Thyroid gland (tissue), 4 donors: ENCODE data around the gene POLR3E. TPM values are rescaled to one million over a fixed set of nuclear protein-coding genes. Genes with fewer than 3 reads are reported as not detected.
"Not testable (repeated sequence)": the region's sequence is repeated elsewhere in the genome, so short reads cannot be mapped to it uniquely, and the experiment has no call there.

ENCODE experiments used
- DNase-seq, 2 donors: peaks; one replicate each; pipeline ENCODE4 v3.0.0-alpha.2; 2019
- H3K27ac ChIP-seq, 3 donors: fragments of 200-600 bp; sonication (generic); 1 replicate in 2 of 3; 2 replicates in 1 of 3; pipeline ENCODE4 v1.5.1; 2016 to 2019; ENCODE audit warnings: mild to moderate bottlenecking in 1 of 3, moderate library complexity in 1 of 3
- H3K27me3 ChIP-seq: fragments of 200-600 bp; sonication (generic); one replicate; pipeline ENCODE4 v1.5.1; 2019
- H3K36me3 ChIP-seq, 2 donors: fragments of 200-600 bp; sonication (generic); one replicate each; pipeline ENCODE4 v1.5.1; 2016 to 2019
- H3K4me1 ChIP-seq, 2 donors: fragments of 200-600 bp; sonication (generic); one replicate each; pipeline ENCODE4 v1.5.1; 2017 to 2019
- H3K4me3 ChIP-seq, 3 donors: fragments of 200-600 bp; sonication (generic); replicated peaks in 1 of 3; 1 replicate in 2 of 3; 2 replicates in 1 of 3; pipeline ENCODE4 v1.5.1; 2016; ENCODE audit warnings: mild to moderate bottlenecking in 1 of 3
- H3K9me3 ChIP-seq: fragments of 200-600 bp; sonication (generic); one replicate; pipeline ENCODE4 v1.5.1; 2017
- CTCF ChIP-seq, 6 experiments: fragments of 200-600 bp in 3 of 6; fragments of 450-650 bp in 3 of 6; sonication (generic) in 3 of 6; IDR thresholded peaks; one replicate each; pipeline ENCODE4 v1.5.1; 2016 to 2019; ENCODE audit warnings: antibody characterized with exemption in 6 of 6, mild to moderate bottlenecking in 2 of 6, inconsistent platforms in 1 of 6, moderate library complexity in 1 of 6
- POLR2A ChIP-seq, 2 donors: fragments of 450-650 bp; IDR thresholded peaks; one replicate each; pipeline ENCODE4 v1.6.1; 2017; ENCODE audit warnings: antibody characterized with exemption in 2 of 2, mild to moderate bottlenecking in 2 of 2, moderate library complexity in 1 of 2
- WGBS, 2 donors: methylation state at CpG; one replicate each; pipeline ENCODE4 v1.1.5; 2017; 5-methylcytosine and 5-hydroxymethylcytosine counted together
- intact Hi-C: fragments of 100-400 bp; cut with DNase I; formaldehyde crosslinking; loops from one replicate; pipeline ENCODE4 v1.15.1; 2023
- total RNA-seq, 4 donors: library from RNA; depleted of rRNA; stranded (reverse); fragments of >200 nt; gene quantifications; one replicate each; pipeline ENCODE4 v1.2.3, GENCODE V29; 2016

POLR3E gene
- total RNA-seq, 4 donors from 2014 or later, result 66.7 to 115 (median 82.8) TPM

GRCh38 chr16:22360963-22361659 lies 63.9 kb downstream of the POLR3E start:
- intact Hi-C loops, result no loop called here
- no peak for DNase-seq

GRCh38 chr16:22364241-22364640 lies 67.0 kb downstream of the POLR3E start:
- no peak for DNase-seq
- peak overlapping the region; percentile 53 to 62 (median 53) for H3K27ac ChIP-seq
- H3K9me3 ChIP-seq, result no peaks in the 10 kb centered on the region
- no peaks in the 10 kb centered on the region for H3K27me3 ChIP-seq
- no peak overlapping the region for H3K4me3 ChIP-seq
- intact Hi-C loops, result no loop called here
- H3K36me3 ChIP-seq, result peaks cover 16 to 24% of the 10 kb centered on the region in 2 donors
- TF ChIP-seq POLR2A (IDR thresholded peaks at IDR 0.05) (no peak), CTCF (IDR thresholded peaks at IDR 0.05) (no peak)
- WGBS, 2 donors, result 93 to 99% methylated on average over 2 of the region's 2 CpGs
- H3K4me1 ChIP-seq, result peaks cover 34 to 51% of the 10 kb centered on the region in 2 donors

More at GRCh38 chr16:22360963-22361659, 63.9 kb downstream of the POLR3E start:
- H3K27me3 ChIP-seq, result no peaks in the 10 kb centered on the region
- H3K4me1 ChIP-seq, result peaks cover 22 to 39% of the 10 kb centered on the region in 2 donors
- no peak for TF ChIP-seq CTCF (IDR thresholded peaks at IDR 0.05)
- TF ChIP-seq POLR2A (IDR thresholded peaks at IDR 0.05), result no peak
- 83 to 86% methylated on average over 8 of the region's 8 CpGs for WGBS, 2 donors
- H3K36me3 ChIP-seq, result peaks cover 16 to 24% of the 10 kb centered on the region in 2 donors
- H3K27ac ChIP-seq, result peak overlapping the region in 2 of 3 donors; percentile 24 to 37
- no peaks in the 10 kb centered on the region for H3K9me3 ChIP-seq
- no peak overlapping the region for H3K4me3 ChIP-seq

- WGBS, 2 donors, result 96 to 100% methylated on average over 2 of the region's 2 CpGs
- TF ChIP-seq POLR2A (IDR thresholded peaks at IDR 0.05), result no peak
- Histone ChIP-seq H3K27me3 (no peaks in the 10 kb centered on the region), H3K36me3 (peaks cover 16 to 24% of the 10 kb centered on the region in 2 donors), H3K27ac (peak overlapping the region; percentile 71 to 91 (median 81)), H3K4me1 (peaks cover 50 to 73% of the 10 kb centered on the region in 2 donors), H3K4me3 (no peak overlapping the region), H3K9me3 (no peaks in the 10 kb centered on the region)
- intact Hi-C loops, result no loop called here
- DNase-seq, result peak; percentile 56
These were observed 69.2 kb downstream of the POLR3E start for GRCh38 chr16:22366371-22366770.

DNA sequence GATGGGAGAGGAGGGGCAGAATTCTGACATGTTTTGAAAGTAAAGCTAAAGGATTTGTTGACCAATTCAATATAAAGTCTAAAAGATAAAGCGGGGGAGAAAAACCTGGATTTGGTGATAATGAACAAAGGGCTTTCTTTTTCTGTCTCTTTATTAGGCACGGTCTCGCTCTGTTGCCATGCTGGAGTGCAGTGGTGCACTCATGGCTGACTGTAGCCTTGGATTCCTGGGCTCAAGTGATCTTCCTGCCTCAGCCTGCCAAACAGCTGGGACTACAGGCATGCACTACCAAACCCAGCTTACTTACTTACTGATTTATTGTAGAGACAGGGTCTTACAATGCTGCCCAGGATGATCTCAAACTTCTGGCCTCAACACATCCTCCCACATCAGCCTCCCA lies 69.7 kb downstream of the POLR3E start:
- no peaks in the 10 kb centered on the region for H3K27me3 ChIP-seq
- no peaks in the 10 kb centered on the region for H3K9me3 ChIP-seq
- 30 to 46% methylated on average over 3 of the region's 3 CpGs for WGBS, 2 donors
- no peak for TF ChIP-seq CTCF (IDR thresholded peaks at IDR 0.05)
- peak in 1 of 2 donors; percentile 36 for TF ChIP-seq POLR2A (IDR thresholded peaks at IDR 0.05)
- H3K36me3 ChIP-seq, result peaks cover 16 to 24% of the 10 kb centered on the region in 2 donors
- peaks cover 54 to 78% of the 10 kb centered on the region in 2 donors for H3K4me1 ChIP-seq
- H3K27ac ChIP-seq, result peak overlapping the region; percentile 80 to 91 (median 81)
- intact Hi-C loops, result no loop called here
- DNase-seq, result peak; percentile 87 to 90
- H3K4me3 ChIP-seq, result no peak overlapping the region

DNA sequence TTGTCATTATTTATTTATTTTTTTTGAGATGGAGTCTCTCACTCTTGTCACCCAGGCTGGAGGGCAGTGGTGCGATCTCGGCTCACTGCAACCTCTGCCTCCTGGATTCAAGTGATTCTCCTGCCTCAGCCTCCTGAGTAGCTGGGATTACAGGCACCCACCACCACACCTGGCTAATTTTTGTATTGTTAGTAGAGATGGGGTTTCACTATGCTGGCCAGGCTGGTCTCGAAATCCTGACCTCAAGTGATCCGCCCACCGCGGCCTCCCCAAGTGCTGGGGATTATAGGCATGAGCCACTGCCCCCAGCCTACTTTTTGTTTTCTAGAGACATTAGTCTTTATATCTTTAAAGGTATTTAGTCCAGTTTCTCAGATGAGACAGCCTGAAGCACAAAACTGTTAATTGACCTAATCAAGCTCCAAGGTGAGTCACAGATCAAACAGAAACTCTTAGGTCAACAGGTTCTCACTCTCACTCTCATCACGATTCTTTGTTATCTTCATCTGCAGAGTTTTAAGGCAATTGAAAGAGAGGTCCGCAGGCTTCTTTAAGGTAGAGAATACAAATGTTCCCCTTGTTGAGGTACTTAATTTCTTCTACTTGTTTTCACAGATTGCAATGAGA lies 71.1 kb downstream of the POLR3E start:
- H3K27me3 ChIP-seq, H3K9me3 ChIP-seq, DNase-seq, H3K4me3 ChIP-seq, intact Hi-C loops: not testable (repeated sequence)
- H3K27ac ChIP-seq, result peak overlapping the region; percentile 80 to 91 (median 81)
- H3K36me3 ChIP-seq, result peaks cover 11 to 16% of the 10 kb centered on the region in 2 donors
- WGBS, 2 donors, result 81 to 89% methylated on average over 8 of the region's 8 CpGs
- H3K4me1 ChIP-seq, result peaks cover 67 to 82% of the 10 kb centered on the region in 2 donors
